ENCODE data around the gene IRF3.
"Not testable (repeated sequence)": the region's sequence is repeated elsewhere in the genome, so short reads cannot be mapped to it uniquely, and the experiment has no call there.

The IRF3 gene

GRCh38 chr19:49642492-49643035 is 23.1 kb downstream of the IRF3 start:
- DNase-seq, result no peak

GRCh38 chr19:49641688-49642491 is 23.8 kb downstream of the IRF3 start, which contains the start of gene SCAF1:
SCAF1 (plus strand) TSS chr19:49642209; CDS start chr19:49645027, 2,818 bp downstream.
- peak; percentile 100 for DNase-seq

- peak; percentile 100 for DNase-seq
These were observed 25.4 kb downstream of the IRF3 start, which contains the start of gene RRAS for GRCh38 chr19:49640113-49640898. RRAS (minus strand) TSS chr19:49640143; CDS start chr19:49640098, 45 bp downstream.

GRCh38 chr19:49639401-49640112 is 26.1 kb downstream of the IRF3 start:
- no peak for DNase-seq

- DNase-seq, result peak; percentile 22
These were observed 27.6 kb downstream of the IRF3 start for GRCh38 chr19:49637821-49638738.

GRCh38 chr19:49636233-49636932 is 29.3 kb downstream of the IRF3 start:
- no peak for DNase-seq

GRCh38 chr19:49635530-49636232 is 30.0 kb downstream of the IRF3 start:
- no peak for DNase-seq

GRCh38 chr19:49633273-49633672 is 32.4 kb downstream of the IRF3 start:
- DNase-seq, result not testable (repeated sequence)

- no peak for DNase-seq
These were observed 33.1 kb downstream of the IRF3 start for GRCh38 chr19:49632576-49632975.

- no peak for DNase-seq
These were observed 34.0 kb downstream of the IRF3 start for GRCh38 chr19:49631610-49632192.

- no peak for DNase-seq
These were observed 34.6 kb downstream of the IRF3 start for GRCh38 chr19:49631014-49631588.

GRCh38 chr19:49629659-49630058 is 36.0 kb downstream of the IRF3 start:
- DNase-seq, result no peak

- no peak for DNase-seq
These were observed 39.4 kb downstream of the IRF3 start for GRCh38 chr19:49626226-49626625.

GRCh38 chr19:49624967-49625910 is 40.4 kb downstream of the IRF3 start:
- DNase-seq, result no peak

GRCh38 chr19:49617860-49618259 is 47.8 kb downstream of the IRF3 start:
- DNase-seq, result not testable (repeated sequence)

- no peak for DNase-seq
These were observed 48.7 kb downstream of the IRF3 start for GRCh38 chr19:49616945-49617344.

GRCh38 chr19:49616532-49616931 is 49.1 kb downstream of the IRF3 start:
- DNase-seq, result no peak

GRCh38 chr19:49615861-49616260 is 49.8 kb downstream of the IRF3 start:
- no peak for DNase-seq

All from NCI-H1436 (cell line).